Omental fat pad (tissue), 4 donors: Measurements from ENCODE around the gene SLC11A2. TPM values are rescaled to one million over a fixed set of nuclear protein-coding genes. Genes with fewer than 3 reads are reported as not detected.

Source experiments
- ATAC-seq: fragments of 150-250 bp; one replicate; pipeline ENCODE4 v1.9.1; 2016; ENCODE audit warnings: mild to moderate bottlenecking, moderate library complexity; ENCODE audit not compliant: low FRiP score
- DNase-seq: peaks from one replicate; pipeline ENCODE4 v3.0.0-alpha.2; 2019; ENCODE audit warnings: low spot score
- CTCF ChIP-seq, 3 donors: fragments of 450-650 bp; IDR thresholded peaks; one replicate each; pipeline ENCODE4 v1.5.1; 2016 to 2017; ENCODE audit warnings: antibody characterized with exemption in 3 of 3, mild to moderate bottlenecking in 3 of 3, moderate library complexity in 2 of 3
- total RNA-seq, 4 donors: library from RNA; depleted of rRNA; stranded (reverse); fragments of >200 nt; gene quantifications; one replicate each; pipeline ENCODE4 v1.1.0, GENCODE V29; 2016

SLC11A2 gene
- total RNA-seq, 4 donors from 2014 or later: 39.6 to 59.6 (median 50.7) TPM

- DNase-seq (no peak), ATAC-seq (no peak)
- TF ChIP-seq CTCF (IDR thresholded peaks at IDR 0.05): no peak
Observed at GRCh38 chr12:51008329-51009055, 17.7 kb downstream of the SLC11A2 start.

GRCh38 chr12:51005671-51006070 lies 20.5 kb downstream of the SLC11A2 start:
- TF ChIP-seq CTCF (IDR thresholded peaks at IDR 0.05): no peak
- DNase-seq (no peak), ATAC-seq (no peak)

- DNase-seq (no peak), ATAC-seq (no peak)
- TF ChIP-seq CTCF (IDR thresholded peaks at IDR 0.05): no peak
Observed at GRCh38 chr12:51005030-51005429, 21.2 kb downstream of the SLC11A2 start.

GRCh38 chr12:51004504-51004903 lies 21.7 kb downstream of the SLC11A2 start:
- no peak for ATAC-seq
- TF ChIP-seq CTCF (IDR thresholded peaks at IDR 0.05): no peak
- DNase-seq: no peak

GRCh38 chr12:51001799-51002198 lies 24.4 kb downstream of the SLC11A2 start:
- ATAC-seq (no peak), DNase-seq (no peak)
- TF ChIP-seq CTCF (IDR thresholded peaks at IDR 0.05): no peak

- ATAC-seq (no peak), DNase-seq (no peak)
- no peak for TF ChIP-seq CTCF (IDR thresholded peaks at IDR 0.05)
Observed at GRCh38 chr12:51000245-51000644, 25.9 kb downstream of the SLC11A2 start.

- TF ChIP-seq CTCF (IDR thresholded peaks at IDR 0.05): no peak
- DNase-seq (no peak), ATAC-seq (no peak)
Observed at GRCh38 chr12:50999093-50999492, 27.1 kb downstream of the SLC11A2 start.
